Neural progenitor cell (in vitro differentiated cells): ENCODE measurements around the gene GTPBP6.

ENCODE experiments used
- EZH2 ChIP-seq: fragments of 200-600 bp; sonication (generic); IDR thresholded peaks from 2 replicates; pipeline ENCODE4 v1.6.1; 2017; ENCODE audit warnings: antibody characterized with exemption, mild to moderate bottlenecking, moderate library complexity
- EZH2phosphoT487 ChIP-seq: fragments of 200-600 bp; sonication (generic); IDR thresholded peaks from 2 replicates; pipeline ENCODE4 v1.6.1; 2017; ENCODE audit warnings: antibody characterized with exemption
- TF ChIP-seq, protein P1 (sequence below): fragments of 200-600 bp; sonication (generic); IDR thresholded peaks from 2 replicates; pipeline ENCODE4 v1.5.1; 2017; ENCODE audit warnings: antibody characterized with exemption, mild to moderate bottlenecking

DNA sequence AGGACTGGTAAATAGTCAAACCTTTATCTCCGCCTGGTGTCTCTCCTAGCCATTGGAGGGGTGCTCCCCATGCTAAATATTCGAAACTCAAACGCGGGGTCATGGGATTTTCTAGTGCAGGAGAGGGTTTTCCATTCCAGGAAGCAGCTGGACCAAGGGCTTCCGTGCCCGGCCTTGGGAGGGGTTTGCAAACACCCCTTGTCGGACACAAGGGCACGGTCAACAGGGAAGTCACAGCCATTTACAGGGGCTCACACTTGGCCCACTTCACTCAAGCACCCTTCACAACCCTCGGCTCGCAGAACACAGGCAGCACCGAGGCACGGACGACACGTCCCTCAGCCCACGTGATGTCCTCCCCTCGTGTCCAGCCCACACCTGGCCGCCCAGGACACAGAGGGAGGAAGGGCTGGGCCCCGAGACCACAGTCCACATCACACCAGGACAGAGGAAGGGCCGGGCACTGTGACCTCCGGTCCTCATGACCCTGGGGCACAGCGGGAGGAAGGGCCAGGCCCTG, 47.7 kb downstream of the GTPBP6 start:
- TF ChIP-seq, protein P1, sequence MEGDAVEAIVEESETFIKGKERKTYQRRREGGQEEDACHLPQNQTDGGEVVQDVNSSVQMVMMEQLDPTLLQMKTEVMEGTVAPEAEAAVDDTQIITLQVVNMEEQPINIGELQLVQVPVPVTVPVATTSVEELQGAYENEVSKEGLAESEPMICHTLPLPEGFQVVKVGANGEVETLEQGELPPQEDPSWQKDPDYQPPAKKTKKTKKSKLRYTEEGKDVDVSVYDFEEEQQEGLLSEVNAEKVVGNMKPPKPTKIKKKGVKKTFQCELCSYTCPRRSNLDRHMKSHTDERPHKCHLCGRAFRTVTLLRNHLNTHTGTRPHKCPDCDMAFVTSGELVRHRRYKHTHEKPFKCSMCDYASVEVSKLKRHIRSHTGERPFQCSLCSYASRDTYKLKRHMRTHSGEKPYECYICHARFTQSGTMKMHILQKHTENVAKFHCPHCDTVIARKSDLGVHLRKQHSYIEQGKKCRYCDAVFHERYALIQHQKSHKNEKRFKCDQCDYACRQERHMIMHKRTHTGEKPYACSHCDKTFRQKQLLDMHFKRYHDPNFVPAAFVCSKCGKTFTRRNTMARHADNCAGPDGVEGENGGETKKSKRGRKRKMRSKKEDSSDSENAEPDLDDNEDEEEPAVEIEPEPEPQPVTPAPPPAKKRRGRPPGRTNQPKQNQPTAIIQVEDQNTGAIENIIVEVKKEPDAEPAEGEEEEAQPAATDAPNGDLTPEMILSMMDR, result no peak
- TF ChIP-seq EZH2 (no peak), EZH2phosphoT487 (no peak)
